Spleen (tissue), 11 donors: Measurements from ENCODE around the gene WDFY4. TPM values are rescaled to one million over a fixed set of nuclear protein-coding genes. Genes with fewer than 3 reads are reported as not detected.

Source experiments
- DNase-seq: peaks from one replicate; pipeline ENCODE4 v3.0.0-alpha.2; 2020
- H3K27ac ChIP-seq, 8 donors: fragments of 200-600 bp; sonication (generic) in 7 of 8; 1 replicate in 4 of 8; 2 replicates in 4 of 8; pipeline versions ENCODE4 v1.5.0 to v1.8.0; 2016 to 2021; ENCODE audit warnings: inconsistent platforms in 4 of 8, mild to moderate bottlenecking in 4 of 8, moderate library complexity in 1 of 8
- H3K27me3 ChIP-seq, 7 donors: fragments of 200-600 bp; sonication (generic) in 6 of 7; replicated peaks in 1 of 7; 1 replicate in 4 of 7; 2 replicates in 3 of 7; pipeline versions ENCODE4 v1.5.0 to v1.8.0; 2016 to 2021; ENCODE audit warnings: inconsistent platforms in 3 of 7, mild to moderate bottlenecking in 1 of 7
- H3K36me3 ChIP-seq, 6 donors: fragments of 200-600 bp; sonication (generic) in 5 of 6; 1 replicate in 4 of 6; 2 replicates in 2 of 6; pipeline versions ENCODE4 v1.5.0 to v1.8.0; 2016 to 2021; ENCODE audit warnings: inconsistent platforms in 2 of 6
- H3K4me1 ChIP-seq, 6 donors: fragments of 200-600 bp; sonication (generic) in 5 of 6; 1 replicate in 3 of 6; 2 replicates in 3 of 6; pipeline versions ENCODE4 v1.5.0 to v1.8.0; 2016 to 2021; ENCODE audit warnings: inconsistent platforms in 3 of 6
- H3K4me3 ChIP-seq, 8 donors: fragments of 200-600 bp; sonication (generic) in 7 of 8; 1 replicate in 4 of 8; 2 replicates in 4 of 8; pipeline versions ENCODE4 v1.5.0 to v1.8.0; 2016 to 2021; ENCODE audit warnings: inconsistent platforms in 4 of 8, mild to moderate bottlenecking in 4 of 8, moderate library complexity in 2 of 8
- H3K9me3 ChIP-seq, 8 donors: fragments of 200-600 bp; sonication (generic) in 7 of 8; 1 replicate in 4 of 8; 2 replicates in 4 of 8; pipeline versions ENCODE4 v1.5.0 to v1.8.0; 2016 to 2021; ENCODE audit warnings: inconsistent platforms in 4 of 8
- POLR2A ChIP-seq, 3 donors: fragments of 450-650 bp; IDR thresholded peaks; one replicate each; pipeline ENCODE4 v1.5.1; 2017; ENCODE audit warnings: antibody characterized with exemption in 3 of 3, mild to moderate bottlenecking in 1 of 3
- POLR2AphosphoS5 ChIP-seq, 3 donors: sonication (generic); formaldehyde crosslinking; IDR thresholded peaks; one replicate each; pipeline ENCODE4 v1.5.1; 2017; ENCODE audit warnings: antibody characterized with exemption in 3 of 3
- WGBS, 5 donors: extraction: QIAGEN DNeasy Blood & Tissue Kit in 3 of 5; methylation state at CpG; one replicate each; pipeline versions ENCODE4 v1.1.5 to v1.1.7; 2013 to 2018; 5-methylcytosine and 5-hydroxymethylcytosine counted together
- intact Hi-C: fragments of 100-400 bp; cut with DNase I; formaldehyde crosslinking; loops from one replicate; pipeline ENCODE4 v1.15.0; 2023; ENCODE audit warnings: low total_unique reads
- polyA plus RNA-seq, 3 donors: library from polyadenylated mRNA; stranded (reverse); fragments of 200-250 nt; gene quantifications; one replicate each; pipeline ENCODE4 v1.2.1, GENCODE V29; 2013
- total RNA-seq, 7 donors: library from RNA; depleted of rRNA in 3 of 7; stranded (reverse); fragments of >200 nt in 3 of 7; fragmentation: NEBNext Ultra II Directional in 4 of 7; extraction: Animal tissue kit (Norgen Biotek cat#: 25700) in 4 of 7; gene quantifications; one replicate each; pipeline versions ENCODE4 v1.1.0 to v1.2.1, GENCODE V29; 2016 to 2021
- TF ChIP-seq, protein P1 (sequence below), 11 experiments: fragments of 200-600 bp in 7 of 11; fragments of 450-650 bp in 4 of 11; sonication (generic) in 4 of 11; IDR thresholded peaks in 8 of 11; conservative IDR thresholded peaks in 3 of 11; 1 replicate in 7 of 11; 2 replicates in 4 of 11; pipeline versions ENCODE4 v1.4.0 to v1.8.0; 2016 to 2021; ENCODE audit warnings: antibody characterized with exemption in 11 of 11, inconsistent platforms in 4 of 11, mild to moderate bottlenecking in 1 of 11
- donor health status: healthy with polysubstance abuse.
- donor health status: DM: no; HTN: no; CAD: no; lungs with moderate emphysema.
- donor health status: DM: no; HTN: no; CAD: no.
- donor health status: Bipolar disorder and iron deficiency.
- donor health status: healthy.
- donor health status: DM: no; HTN: no; CAD: no.
- donor health status: DM: yes; HTN: yes; CAD: no.

The WDFY4 gene
- total and polyA plus RNA-seq, 10 donors = 31.7 to 120 (median 88.9) TPM

GRCh38 chr10:48820231-48820630 is 135.6 kb downstream of the WDFY4 start:
- Histone ChIP-seq H3K4me1 (no peaks in the 10 kb centered on the region), H3K36me3 (peaks cover 0 to 86% (median 12%) of the 10 kb centered on the region in 6 donors), H3K27me3 (no peaks in the 10 kb centered on the region), H3K9me3 (no peaks in the 10 kb centered on the region), H3K4me3 (no peak overlapping the region), H3K27ac (no peak overlapping the region)
- TF ChIP-seq, protein P1, sequence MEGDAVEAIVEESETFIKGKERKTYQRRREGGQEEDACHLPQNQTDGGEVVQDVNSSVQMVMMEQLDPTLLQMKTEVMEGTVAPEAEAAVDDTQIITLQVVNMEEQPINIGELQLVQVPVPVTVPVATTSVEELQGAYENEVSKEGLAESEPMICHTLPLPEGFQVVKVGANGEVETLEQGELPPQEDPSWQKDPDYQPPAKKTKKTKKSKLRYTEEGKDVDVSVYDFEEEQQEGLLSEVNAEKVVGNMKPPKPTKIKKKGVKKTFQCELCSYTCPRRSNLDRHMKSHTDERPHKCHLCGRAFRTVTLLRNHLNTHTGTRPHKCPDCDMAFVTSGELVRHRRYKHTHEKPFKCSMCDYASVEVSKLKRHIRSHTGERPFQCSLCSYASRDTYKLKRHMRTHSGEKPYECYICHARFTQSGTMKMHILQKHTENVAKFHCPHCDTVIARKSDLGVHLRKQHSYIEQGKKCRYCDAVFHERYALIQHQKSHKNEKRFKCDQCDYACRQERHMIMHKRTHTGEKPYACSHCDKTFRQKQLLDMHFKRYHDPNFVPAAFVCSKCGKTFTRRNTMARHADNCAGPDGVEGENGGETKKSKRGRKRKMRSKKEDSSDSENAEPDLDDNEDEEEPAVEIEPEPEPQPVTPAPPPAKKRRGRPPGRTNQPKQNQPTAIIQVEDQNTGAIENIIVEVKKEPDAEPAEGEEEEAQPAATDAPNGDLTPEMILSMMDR (IDR thresholded peaks at IDR 0.05 in 8 of 11, conservative IDR thresholded peaks at IDR 0.05 in 3 of 11) = no peak
- TF ChIP-seq POLR2AphosphoS5 (IDR thresholded peaks at IDR 0.05) (no peak), POLR2A (IDR thresholded peaks at IDR 0.05) (no peak)
- 92 to 96% (median 94%) methylated on average over 6 to 9 of the region's 9 CpGs for WGBS, 5 donors
- DNase-seq = no peak
- intact Hi-C loops = no loop called here

- TF ChIP-seq, protein P1 (IDR thresholded peaks at IDR 0.05 in 8 of 11, conservative IDR thresholded peaks at IDR 0.05 in 3 of 11) = no peak
- TF ChIP-seq POLR2A (IDR thresholded peaks at IDR 0.05) (no peak), POLR2AphosphoS5 (IDR thresholded peaks at IDR 0.05) (no peak)
- Histone ChIP-seq H3K27ac (no peak overlapping the region), H3K4me3 (no peak overlapping the region), H3K27me3 (no peaks in the 10 kb centered on the region), H3K36me3 (peaks cover 0 to 90% (median 13%) of the 10 kb centered on the region in 6 donors), H3K4me1 (no peaks in the 10 kb centered on the region), H3K9me3 (no peaks in the 10 kb centered on the region)
- DNase-seq = no peak
- 57 to 73% (median 68%) methylated on average over 10 of the region's 10 CpGs for WGBS, 5 donors
- intact Hi-C loops = no loop called here
Measured at GRCh38 chr10:48820699-48821098, 136.0 kb downstream of the WDFY4 start.

DNA sequence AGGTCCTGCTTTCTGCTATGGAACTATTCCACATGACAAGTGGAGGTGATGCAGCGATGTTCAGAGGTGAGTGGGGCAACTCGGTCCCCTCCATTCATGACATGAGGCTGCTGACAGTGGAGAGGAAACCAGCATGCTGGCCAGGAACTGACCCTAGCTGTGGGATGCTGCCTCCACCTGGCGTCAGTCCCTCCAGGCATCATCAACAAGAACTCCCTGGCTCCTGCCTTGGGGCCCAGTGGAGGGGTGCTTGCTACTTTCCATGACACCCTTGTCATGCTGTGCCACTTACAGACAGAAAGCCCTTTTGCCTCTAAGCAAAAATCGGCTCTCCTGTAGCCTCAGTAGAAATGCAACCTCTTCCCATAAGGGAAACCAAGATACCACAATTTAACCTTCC is 136.4 kb downstream of the WDFY4 start:
- WGBS, 5 donors = 76 to 89% (median 84%) methylated on average over 4 of the region's 4 CpGs
- peaks cover 0 to 94% (median 13%) of the 10 kb centered on the region in 6 donors for H3K36me3 ChIP-seq
- H3K4me3 ChIP-seq = no peak overlapping the region
- no peaks in the 10 kb centered on the region for H3K4me1 ChIP-seq
- no peak for DNase-seq
- intact Hi-C loops = no loop called here
- H3K9me3 ChIP-seq = no peaks in the 10 kb centered on the region
- no peak overlapping the region for H3K27ac ChIP-seq
- H3K27me3 ChIP-seq = no peaks in the 10 kb centered on the region
- TF ChIP-seq, protein P1 (IDR thresholded peaks at IDR 0.05 in 8 of 11, conservative IDR thresholded peaks at IDR 0.05 in 3 of 11) = no peak

DNA sequence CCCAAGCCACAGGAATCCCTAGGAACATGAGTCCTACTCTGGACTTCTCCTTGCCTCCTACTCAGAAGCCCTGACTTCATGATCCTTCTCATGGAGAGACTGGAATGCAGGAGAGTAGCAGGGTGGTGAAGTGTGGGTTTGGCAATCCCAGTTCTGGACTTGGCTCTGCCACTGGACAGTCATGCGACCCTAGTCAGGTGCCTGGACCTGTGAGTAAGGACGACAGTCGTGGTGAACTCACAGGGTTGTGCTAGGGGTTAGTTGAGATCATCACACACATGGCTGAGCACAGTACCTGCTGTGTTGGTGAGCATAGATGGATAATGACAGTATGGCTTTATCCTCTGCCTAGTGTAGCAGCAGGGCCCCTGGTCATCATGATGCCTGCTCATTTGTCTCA is 137.0 kb downstream of the WDFY4 start:
- DNase-seq = no peak
- WGBS, 5 donors = 75 to 96% (median 88%) methylated on average over 3 of the region's 3 CpGs
- Histone ChIP-seq H3K27ac (no peak overlapping the region), H3K4me3 (no peak overlapping the region), H3K4me1 (no peaks in the 10 kb centered on the region), H3K27me3 (no peaks in the 10 kb centered on the region), H3K9me3 (no peaks in the 10 kb centered on the region), H3K36me3 (peaks cover 0 to 100% (median 13%) of the 10 kb centered on the region in 6 donors)
- intact Hi-C loops = no loop called here
- TF ChIP-seq POLR2A (IDR thresholded peaks at IDR 0.05) (no peak), POLR2AphosphoS5 (IDR thresholded peaks at IDR 0.05) (no peak)
- TF ChIP-seq, protein P1 (IDR thresholded peaks at IDR 0.05 in 8 of 11, conservative IDR thresholded peaks at IDR 0.05 in 3 of 11) = no peak
